Measurements from ENCODE around the gene TSEN34.
"Not testable (repeated sequence)": the region's sequence is repeated elsewhere in the genome, so short reads cannot be mapped to it uniquely, and the experiment has no call there.

The TSEN34 gene

GRCh38 chr19:54169149-54169740 lies 21.9 kb upstream of the TSEN34 start:
- in situ Hi-C loops (cut with MboI; ENCODE audit: low sequenced_read_pairs, unreplicated experiment): loop anchor here (10.0 kb wide), 1 partner anchor 66 kb away; no protein-coding TSS in a partner anchor
- no peak for DNase-seq (ENCODE audit: low spot score)
- TF ChIP-seq CTCF (IDR thresholded peaks at IDR 0.05; ENCODE audit: borderline replicate concordance, control extremely low read depth, extremely low read depth, insufficient read depth, missing control alignments): no peak

GRCh38 chr19:54171736-54172431 lies 19.2 kb upstream of the TSEN34 start:
- in situ Hi-C loops (cut with MboI; ENCODE audit: low sequenced_read_pairs, unreplicated experiment); DNase-seq (ENCODE audit: low spot score): not testable (repeated sequence)

DNA sequence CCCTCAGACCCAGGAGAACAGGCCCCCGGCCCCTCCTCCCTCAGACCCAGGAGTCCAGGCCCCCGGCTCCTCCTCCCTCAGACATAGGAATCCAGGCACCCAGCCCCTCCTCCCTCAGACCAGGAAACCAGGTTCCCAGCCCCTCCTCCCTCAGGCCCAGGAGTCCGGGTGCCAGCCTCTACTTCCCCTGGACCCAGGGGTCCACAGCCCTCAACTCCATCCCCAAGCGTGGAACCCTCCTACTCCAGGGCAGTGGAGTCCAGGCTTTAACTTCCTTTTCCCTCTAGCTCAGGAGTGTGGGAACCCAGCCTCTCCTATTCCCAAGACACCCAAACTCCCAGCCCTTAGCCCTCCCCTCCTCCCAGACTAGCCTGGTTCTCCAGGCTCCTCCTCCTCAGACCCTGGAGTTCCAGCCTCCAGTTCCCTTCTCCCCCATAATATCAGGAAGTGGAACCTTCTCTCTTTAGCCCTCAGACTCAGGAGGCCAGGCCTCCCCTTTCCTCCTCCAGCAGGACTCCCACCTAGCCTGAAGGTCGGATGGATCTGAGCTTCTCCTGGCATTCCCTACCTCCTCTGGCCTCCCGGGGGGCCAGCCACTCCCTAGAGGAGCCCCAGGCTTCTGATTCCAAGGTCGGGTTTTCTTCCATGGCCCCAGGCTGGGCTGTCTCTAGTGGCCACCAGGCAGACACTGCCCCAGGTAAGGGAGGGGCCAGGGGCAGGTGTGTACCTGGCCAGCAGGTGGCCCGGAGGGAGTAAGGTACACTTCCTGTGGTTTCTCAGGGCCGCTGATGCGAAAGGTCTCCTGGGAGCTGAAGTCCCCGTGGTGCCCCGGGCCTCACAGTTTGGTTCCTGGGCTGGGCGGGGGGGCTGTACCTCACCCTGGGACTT lies 18.4 kb upstream of the TSEN34 start, which contains the start of gene TMC4:
Gene TMC4, minus strand, starts transcription at position 690 of the 888 bp plus-strand sequence. Its CDS starts 43 bp downstream, at position 647.
- no peak for TF ChIP-seq CTCF (IDR thresholded peaks at IDR 0.05; ENCODE audit: borderline replicate concordance, control extremely low read depth, extremely low read depth, insufficient read depth, missing control alignments)
- DNase-seq (ENCODE audit: low spot score): no peak
- in situ Hi-C loops (cut with MboI; ENCODE audit: low sequenced_read_pairs, unreplicated experiment): no loop called here

DNA sequence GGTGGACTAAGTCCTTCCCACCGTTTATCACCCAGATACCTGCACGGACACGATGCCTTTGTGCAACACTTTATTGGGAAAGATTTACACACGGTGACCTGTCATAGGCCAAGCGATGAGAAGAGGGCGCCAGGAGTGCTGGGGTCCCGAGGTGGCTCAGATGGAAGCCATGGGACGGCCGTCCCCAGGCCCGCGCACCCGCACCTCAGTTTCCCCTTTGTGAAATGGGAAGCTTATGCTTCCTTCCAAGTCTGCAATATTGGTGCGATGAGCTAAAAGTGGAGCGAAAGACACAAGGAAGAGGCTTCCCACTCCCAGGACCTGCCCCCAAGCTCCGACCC lies 17.8 kb upstream of the TSEN34 start:
- DNase-seq (ENCODE audit: low spot score): no peak
- in situ Hi-C loops (cut with MboI; ENCODE audit: low sequenced_read_pairs, unreplicated experiment): no loop called here
- TF ChIP-seq CTCF (IDR thresholded peaks at IDR 0.05; ENCODE audit: borderline replicate concordance, control extremely low read depth, extremely low read depth, insufficient read depth, missing control alignments): no peak

DNA sequence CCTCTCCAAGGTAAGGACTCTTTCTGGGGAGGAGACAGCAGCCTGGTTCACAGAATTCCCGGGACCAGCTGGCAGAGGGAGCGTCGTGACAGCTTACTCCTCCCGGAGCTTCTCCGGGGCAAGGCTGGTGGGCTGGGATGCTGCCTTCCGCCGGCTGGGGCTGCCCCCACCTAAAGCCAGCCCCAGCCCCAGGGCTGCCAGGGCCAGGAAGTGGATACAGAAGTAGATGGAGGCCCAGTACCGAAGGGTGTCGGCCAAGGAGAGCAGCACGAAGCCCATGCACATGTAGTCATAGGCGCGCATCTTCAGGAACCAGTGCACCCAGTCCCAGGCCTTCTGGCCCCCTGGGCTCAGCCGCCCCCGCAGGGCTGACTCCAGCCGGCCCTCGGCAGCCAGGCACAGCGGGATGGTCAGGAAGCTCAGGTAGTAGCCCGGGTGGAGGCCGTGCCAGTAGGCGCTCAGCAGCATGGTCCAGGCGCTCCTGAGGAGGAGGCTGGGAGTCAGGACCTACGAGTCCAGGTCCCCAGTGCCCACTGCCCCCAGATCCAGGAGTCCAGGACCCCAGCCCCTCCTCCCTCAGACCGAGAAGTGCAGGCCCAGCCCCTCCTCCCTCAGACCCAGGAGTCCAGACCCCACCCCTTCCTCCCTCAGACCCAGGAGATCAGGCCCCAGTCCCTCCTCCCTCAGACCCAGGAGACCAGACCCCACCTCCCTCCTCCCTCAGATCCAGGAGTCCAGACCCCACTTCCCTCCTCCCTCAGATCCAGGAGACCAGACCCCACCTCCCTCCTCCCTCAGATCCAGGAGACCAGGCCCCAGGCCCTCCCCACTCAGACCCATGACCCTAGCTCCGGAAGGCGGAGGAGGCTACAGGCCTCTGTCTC lies 16.9 kb upstream of the TSEN34 start:
- no peak for TF ChIP-seq CTCF (IDR thresholded peaks at IDR 0.05; ENCODE audit: borderline replicate concordance, control extremely low read depth, extremely low read depth, insufficient read depth, missing control alignments)
- in situ Hi-C loops (cut with MboI; ENCODE audit: low sequenced_read_pairs, unreplicated experiment): no loop called here
- DNase-seq (ENCODE audit: low spot score): no peak

GRCh38 chr19:54178581-54179261 lies 12.4 kb upstream of the TSEN34 start:
- in situ Hi-C loops (cut with MboI; ENCODE audit: low sequenced_read_pairs, unreplicated experiment): no loop called here
- DNase-seq (ENCODE audit: low spot score): no peak
- TF ChIP-seq CTCF (IDR thresholded peaks at IDR 0.05; ENCODE audit: borderline replicate concordance, control extremely low read depth, extremely low read depth, insufficient read depth, missing control alignments): no peak
